Kidney epithelial cell (primary cell): ENCODE results near the gene MACROD2. TPM values are rescaled to one million over a fixed set of nuclear protein-coding genes. Genes with fewer than 3 reads are reported as not detected.

Source experiments
- DNase-seq: peaks from one replicate; pipeline ENCODE4 v3.0.0-alpha.2; 2010; ENCODE audit warnings: low read depth
- H3K27me3 ChIP-seq: 2 replicates; pipeline ENCODE4 v1.6.0; 2011; ENCODE audit warnings: low read length; ENCODE audit not compliant: control insufficient read depth, insufficient read depth
- H3K36me3 ChIP-seq: 2 replicates; pipeline ENCODE4 v1.5.1; 2011; ENCODE audit warnings: low read length; ENCODE audit not compliant: control insufficient read depth, insufficient read depth
- H3K4me3 ChIP-seq: 2 replicates; pipeline ENCODE4 v1.5.1; 2011; ENCODE audit warnings: low read depth, mild to moderate bottlenecking, control low read depth, low read length
- total RNA-seq: library from RNA; depleted of rRNA; stranded (reverse); fragments of >200 nt; gene quantifications from 2 replicates; pipeline ENCODE4 v1.2.3, GENCODE V29; 2015
- TF ChIP-seq, protein P1 (sequence below): IDR thresholded peaks from 2 replicates; pipeline ENCODE4 v1.5.1; 2011; ENCODE audit warnings: mild to moderate bottlenecking, moderate library complexity, low read length, control low read depth, inconsistent platforms; ENCODE audit not compliant: insufficient read depth, poor library complexity, severe bottlenecking

The MACROD2 gene
- total RNA-seq, 1 donor from 2014 or later: 0.79 TPM

DNA sequence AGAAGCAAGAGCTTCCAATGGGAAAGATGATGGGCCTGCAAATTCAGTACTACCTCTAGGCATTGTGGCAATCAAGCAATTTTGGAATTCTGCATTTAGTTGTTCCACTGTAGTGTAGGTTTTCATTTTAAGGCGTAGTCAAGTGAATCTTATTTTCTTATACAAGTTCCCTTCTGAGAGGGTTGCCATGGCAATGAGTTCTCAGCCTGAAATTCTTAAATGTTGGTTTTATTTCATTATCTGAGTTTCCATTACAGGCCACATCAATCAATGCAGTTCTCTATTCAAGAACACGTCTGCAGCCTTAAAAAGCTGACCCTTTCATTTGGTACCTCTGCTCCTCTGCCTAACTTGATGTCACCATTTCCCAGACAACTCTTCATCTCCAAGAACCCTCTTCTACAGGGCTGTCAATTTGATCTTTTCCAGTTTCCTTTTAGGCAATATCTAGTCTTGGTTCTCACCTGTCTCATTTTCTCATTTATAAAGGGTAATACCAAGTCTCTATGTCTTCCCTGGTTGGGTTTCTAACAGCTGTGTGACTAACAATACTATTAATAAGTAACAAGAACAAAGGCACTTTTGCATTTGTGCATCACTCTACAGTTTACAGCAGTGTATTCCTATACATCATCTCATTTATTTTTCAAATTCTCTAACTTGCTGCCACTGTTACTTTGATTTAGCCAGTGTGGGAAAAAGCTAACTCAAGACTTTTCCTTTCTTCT lies 1240.3 kb downstream of the MACROD2 start:
- no peaks in the 10 kb centered on the region for H3K27me3 ChIP-seq
- TF ChIP-seq, protein P1, sequence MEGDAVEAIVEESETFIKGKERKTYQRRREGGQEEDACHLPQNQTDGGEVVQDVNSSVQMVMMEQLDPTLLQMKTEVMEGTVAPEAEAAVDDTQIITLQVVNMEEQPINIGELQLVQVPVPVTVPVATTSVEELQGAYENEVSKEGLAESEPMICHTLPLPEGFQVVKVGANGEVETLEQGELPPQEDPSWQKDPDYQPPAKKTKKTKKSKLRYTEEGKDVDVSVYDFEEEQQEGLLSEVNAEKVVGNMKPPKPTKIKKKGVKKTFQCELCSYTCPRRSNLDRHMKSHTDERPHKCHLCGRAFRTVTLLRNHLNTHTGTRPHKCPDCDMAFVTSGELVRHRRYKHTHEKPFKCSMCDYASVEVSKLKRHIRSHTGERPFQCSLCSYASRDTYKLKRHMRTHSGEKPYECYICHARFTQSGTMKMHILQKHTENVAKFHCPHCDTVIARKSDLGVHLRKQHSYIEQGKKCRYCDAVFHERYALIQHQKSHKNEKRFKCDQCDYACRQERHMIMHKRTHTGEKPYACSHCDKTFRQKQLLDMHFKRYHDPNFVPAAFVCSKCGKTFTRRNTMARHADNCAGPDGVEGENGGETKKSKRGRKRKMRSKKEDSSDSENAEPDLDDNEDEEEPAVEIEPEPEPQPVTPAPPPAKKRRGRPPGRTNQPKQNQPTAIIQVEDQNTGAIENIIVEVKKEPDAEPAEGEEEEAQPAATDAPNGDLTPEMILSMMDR: no peak
- H3K36me3 ChIP-seq: no peaks in the 10 kb centered on the region
- H3K4me3 ChIP-seq: no peak overlapping the region
- DNase-seq: no peak

DNA sequence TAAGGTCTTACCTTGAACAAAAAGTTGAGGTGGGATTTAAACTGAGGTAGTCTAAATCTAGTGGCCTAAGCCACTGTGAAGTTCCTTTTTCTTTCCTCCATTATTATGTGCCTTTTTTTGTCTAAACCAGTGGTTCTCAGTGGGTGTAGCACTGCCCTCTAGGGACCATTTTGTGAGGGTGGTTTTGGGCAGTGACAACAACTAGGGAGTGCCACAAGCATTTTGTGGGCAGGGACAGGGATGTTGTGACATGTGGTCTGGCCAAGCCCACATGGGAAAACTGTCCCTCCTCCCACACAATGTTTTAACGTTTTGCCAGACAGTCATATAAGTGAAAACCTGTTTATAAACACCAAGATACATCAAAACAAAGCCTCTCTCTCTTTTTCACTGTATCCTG lies 1241.5 kb downstream of the MACROD2 start:
- DNase-seq: no peak
- no peaks in the 10 kb centered on the region for H3K27me3 ChIP-seq
- no peak overlapping the region for H3K4me3 ChIP-seq
- no peaks in the 10 kb centered on the region for H3K36me3 ChIP-seq
- TF ChIP-seq, protein P1: peak; percentile 62

DNA sequence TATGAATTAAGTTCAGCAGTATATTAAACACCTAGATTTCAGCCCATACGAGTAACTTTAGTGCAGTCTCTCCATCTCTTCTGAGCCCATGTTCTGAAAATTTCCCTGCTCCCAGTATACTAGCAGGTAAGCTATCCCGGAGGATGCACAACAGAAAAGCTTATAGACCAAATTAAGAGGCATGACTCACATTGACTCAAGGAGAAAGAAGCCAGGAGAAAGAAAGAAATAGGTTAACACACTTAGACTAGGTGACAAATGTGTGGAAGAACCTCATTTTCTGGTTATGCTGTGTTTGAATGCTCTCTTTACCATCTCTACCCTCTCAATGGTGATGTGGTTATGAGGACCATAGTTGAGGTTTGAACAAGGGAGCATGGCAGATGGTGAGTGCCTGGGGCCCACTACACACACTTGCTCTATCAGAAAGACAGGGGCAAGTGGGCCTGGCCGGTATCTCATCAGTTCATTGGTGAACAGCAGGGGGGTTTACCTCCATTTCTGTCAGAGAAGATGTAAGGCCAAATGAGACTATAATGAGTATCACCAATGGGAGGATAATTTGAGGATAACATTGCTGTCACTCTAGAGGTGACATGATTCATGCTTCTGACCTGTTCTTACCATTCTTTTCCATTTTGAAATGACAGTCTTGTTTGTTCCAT lies 1244.4 kb downstream of the MACROD2 start:
- Histone ChIP-seq H3K27me3 (no peaks in the 10 kb centered on the region), H3K4me3 (no peak overlapping the region), H3K36me3 (no peaks in the 10 kb centered on the region)
- TF ChIP-seq, protein P1: no peak
- DNase-seq: no peak

DNA sequence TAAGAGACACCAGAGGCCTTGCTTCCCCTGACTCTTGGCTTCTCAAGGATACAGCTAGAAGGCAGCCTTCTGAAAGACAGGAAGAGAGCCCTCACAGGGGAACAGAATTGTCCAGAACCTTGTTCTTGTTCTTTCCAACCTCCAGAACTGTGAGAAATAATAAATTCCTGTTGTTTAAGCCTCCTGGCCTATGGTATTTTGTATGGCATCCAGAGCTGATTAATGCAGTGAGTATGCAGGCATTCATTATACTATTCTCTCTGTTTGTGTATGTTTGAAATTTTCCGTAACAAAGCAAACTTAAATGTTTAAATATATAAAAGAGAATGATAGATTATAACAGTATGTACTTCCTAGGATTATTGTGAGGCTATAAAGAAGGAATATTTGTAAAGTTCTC lies 1245.5 kb downstream of the MACROD2 start:
- H3K36me3 ChIP-seq: no peaks in the 10 kb centered on the region
- no peak overlapping the region for H3K4me3 ChIP-seq
- TF ChIP-seq, protein P1: no peak
- no peaks in the 10 kb centered on the region for H3K27me3 ChIP-seq
- DNase-seq: no peak

DNA sequence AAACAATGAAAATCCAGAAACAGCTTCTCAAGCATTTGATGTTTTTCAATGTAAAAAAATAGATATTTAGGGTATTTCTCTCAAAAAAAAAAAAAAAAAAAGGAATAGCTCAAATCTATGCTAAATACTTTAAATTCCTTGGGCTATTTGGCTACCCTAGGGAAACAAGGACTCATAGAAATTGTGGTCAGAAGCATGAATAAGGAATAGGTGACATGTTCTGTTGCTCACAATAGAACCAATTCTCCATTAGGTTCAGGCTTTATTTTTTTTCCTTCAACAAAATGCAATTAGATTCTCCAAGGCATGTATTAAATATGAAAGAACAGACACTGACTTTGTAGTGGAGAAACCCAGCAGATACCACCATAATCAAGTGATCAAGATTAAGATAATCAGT lies 1246.4 kb downstream of the MACROD2 start:
- TF ChIP-seq, protein P1: no peak
- H3K36me3 ChIP-seq: no peaks in the 10 kb centered on the region
- H3K4me3 ChIP-seq: no peak overlapping the region
- no peaks in the 10 kb centered on the region for H3K27me3 ChIP-seq
- DNase-seq: no peak
